K562 (cell line): Measurements from ENCODE around the gene RIN3. TPM values are rescaled to one million over a fixed set of nuclear protein-coding genes. Genes with fewer than 3 reads are reported as not detected.

Source experiments
- ATAC-seq: fragments of 200-7000 bp; cut with Tn5 transposase; 3 replicates; pipeline ENCODE4 v1.9.1; 2020; ENCODE audit warnings: moderate library complexity
- BruUV-seq: library from RNA; stranded (reverse); fragments of 400-500 nt; replicated peaks from 2 replicates; lab custom pipeline; 2021; lab: Mats Ljungman, UMichigan
- CTCF ChIA-PET: fragments of 300-600 bp; formaldehyde crosslinking; extraction: SDS; loops from one replicate; lab custom pipeline; 2021; ENCODE audit warnings: low intra/inter-chr PET ratio; lab: Yijun Ruan, JAX
- POLR2A ChIA-PET: fragments of 300-600, 350-650 bp; sonication (Branson Sonifier 250); formaldehyde crosslinking; extraction: SDS; loops from one replicate; lab custom pipeline; 2021; ENCODE audit warnings: antibody characterized with exemption, inconsistent platforms; lab: Yijun Ruan, JAX
- DNase-seq, 4 experiments: peaks; one replicate each; pipeline versions ENCODE4 v3.0.0 to v3.0.0-alpha.2; 2011 to 2018; ENCODE audit warnings: low spot score in 3 of 4, mixed read lengths in 3 of 4; ENCODE audit errors: extremely low read depth in 1 of 4
- FAIRE-seq: peaks from 2 replicates; lab custom pipeline; 2011; peaks lifted over from hg19 to GRCh38; lab: Jason Lieb, UNC
- H2AFZ ChIP-seq: 2 replicates; pipeline ENCODE4 v1.6.0; 2011; ENCODE audit warnings: low read depth, low read length, control low read depth, inconsistent platforms
- H3K27ac ChIP-seq: fragments of 200-600 bp; 3 replicates; pipeline ENCODE4 v1.8.0; 2011; ENCODE audit warnings: low read depth, mild to moderate bottlenecking, control low read depth, inconsistent platforms, low read length, moderate library complexity, mixed read lengths; ENCODE audit errors: extremely low read depth
- H3K27me3 ChIP-seq, 2 experiments: fragments of 300-600 bp in 1 of 2; 2 replicates in 1 of 2; 3 replicates in 1 of 2; pipeline versions ENCODE4 v1.6.0 to v1.8.0; 2011; ENCODE audit warnings: inconsistent platforms in 2 of 2, low read length in 2 of 2, mild to moderate bottlenecking in 1 of 2, mixed read lengths in 1 of 2, moderate library complexity in 1 of 2; ENCODE audit not compliant: control insufficient read depth in 2 of 2, insufficient read depth in 2 of 2
- H3K36me3 ChIP-seq: fragments of 300-600 bp; 3 replicates; pipeline ENCODE4 v1.8.0; 2011; ENCODE audit warnings: mild to moderate bottlenecking, low read length, inconsistent platforms; ENCODE audit not compliant: control insufficient read depth, insufficient read depth
- H3K4me1 ChIP-seq, 2 experiments: fragments of 200-600 bp in 1 of 2; replicated peaks in 1 of 2; 2 replicates in 1 of 2; 3 replicates in 1 of 2; pipeline versions ENCODE4 v1.5.1 to v1.8.0; 2011; ENCODE audit warnings: inconsistent platforms in 2 of 2, low read length in 2 of 2, mild to moderate bottlenecking in 1 of 2, mixed read lengths in 1 of 2, moderate library complexity in 1 of 2; ENCODE audit not compliant: control insufficient read depth in 2 of 2, insufficient read depth in 2 of 2
- H3K4me2 ChIP-seq: 2 replicates; pipeline ENCODE4 v1.6.1; 2011; ENCODE audit warnings: low read length, control low read depth, inconsistent platforms, mixed read lengths; ENCODE audit not compliant: insufficient read depth
- H3K4me3 ChIP-seq: fragments of 200-600 bp; sonication (generic), shearing (Covaris generic); 2 replicates; pipeline ENCODE4 v1.5.1; 2016; ENCODE audit warnings: control low read depth, inconsistent platforms
- H3K79me2 ChIP-seq: fragments of 200-600 bp; 3 replicates; pipeline ENCODE4 v1.8.0; 2011; ENCODE audit warnings: low read length, inconsistent platforms; ENCODE audit not compliant: control insufficient read depth, insufficient read depth
- H3K9ac ChIP-seq, 2 experiments: 2 replicates each; pipeline versions ENCODE4 v1.6.0 to v1.6.1; 2011; ENCODE audit warnings: low read depth in 2 of 2, low read length in 2 of 2, control low read depth in 1 of 2, inconsistent platforms in 1 of 2, mild to moderate bottlenecking in 1 of 2, mixed read lengths in 1 of 2; ENCODE audit not compliant: insufficient read depth in 1 of 2
- H3K9me1 ChIP-seq: one replicate; pipeline ENCODE4 v1.6.0; 2011; ENCODE audit warnings: inconsistent platforms, mild to moderate bottlenecking, low read length, moderate library complexity; ENCODE audit not compliant: control insufficient read depth, insufficient read depth
- H3K9me3 ChIP-seq: replicated peaks from 2 replicates; pipeline ENCODE4 v1.5.1; 2011; ENCODE audit warnings: low read depth, low read length, inconsistent platforms; ENCODE audit not compliant: control insufficient read depth, insufficient read depth
- H4K20me1 ChIP-seq: replicated peaks from 2 replicates; pipeline ENCODE4 v1.6.1; 2011; ENCODE audit warnings: low read length, inconsistent platforms, mixed read lengths; ENCODE audit not compliant: control insufficient read depth, insufficient read depth
- CBX1 ChIP-seq: sonication (generic); IDR thresholded peaks from 2 replicates; pipeline ENCODE4 v1.6.1; 2016; ENCODE audit warnings: antibody characterized with exemption, low read depth, mild to moderate bottlenecking
- ELF4 ChIP-seq: fragments of 450-650 bp; formaldehyde crosslinking; IDR thresholded peaks from 2 replicates; pipeline ENCODE4 v1.4.0; 2022; ENCODE audit warnings: missing genetic modification characterization
- ERF ChIP-seq: fragments of 450-650 bp; formaldehyde crosslinking; IDR thresholded peaks from 2 replicates; pipeline ENCODE4 v1.4.0; 2020; ENCODE audit warnings: mild to moderate bottlenecking, mixed read lengths
- KLF10 ChIP-seq: fragments of 250-450 bp; sonication (Bioruptor Pico); IDR thresholded peaks from 2 replicates; pipeline ENCODE4 v1.6.1; 2021; ENCODE audit warnings: matching md5 sums
- MBD1 ChIP-seq: fragments of 250-450 bp; sonication (Bioruptor Pico); IDR thresholded peaks from 2 replicates; pipeline ENCODE4 v1.8.0; 2022; ENCODE audit warnings: inconsistent platforms
- MEIS2 ChIP-seq: fragments of 450-650 bp; IDR thresholded peaks from 2 replicates; pipeline ENCODE4 v1.6.1; 2014; ENCODE audit warnings: mild to moderate bottlenecking; ENCODE audit not compliant: partially characterized antibody
- MYNN ChIP-seq, 2 experiments: sonication (generic); formaldehyde crosslinking in 1 of 2; IDR thresholded peaks; 2 replicates each; pipeline versions ENCODE4 v1.5.0 to v1.6.1; 2016 to 2020; ENCODE audit warnings: antibody characterized with exemption in 1 of 2, missing genetic modification reagents in 1 of 2
- NELFE ChIP-seq: IDR thresholded peaks from 2 replicates; pipeline ENCODE4 v1.6.1; 2011; ENCODE audit warnings: mild to moderate bottlenecking; ENCODE audit not compliant: insufficient read depth, insufficient read length
- PHB2 ChIP-seq: fragments of 450-650 bp; IDR thresholded peaks from 2 replicates; pipeline ENCODE4 v1.6.1; 2017; ENCODE audit warnings: low read depth
- RREB1 ChIP-seq: fragments of 250-450 bp; sonication (Bioruptor Pico); IDR thresholded peaks from 2 replicates; pipeline ENCODE4 v1.4.0; 2020
- SREBF2 ChIP-seq: sonication (generic); formaldehyde crosslinking; IDR thresholded peaks from 2 replicates; pipeline ENCODE4 v1.4.0; 2020; ENCODE audit warnings: mild to moderate bottlenecking, missing genetic modification reagents
- ZBTB43 ChIP-seq: sonication (generic); formaldehyde crosslinking; IDR thresholded peaks from 2 replicates; pipeline ENCODE4 v1.8.0; 2023; ENCODE audit warnings: mild to moderate bottlenecking, missing genetic modification reagents
- ZKSCAN3 ChIP-seq: fragments of 250-450 bp; sonication (Bioruptor Pico); IDR thresholded peaks from 2 replicates; pipeline ENCODE4 v1.4.0; 2020
- ZNF24 ChIP-seq: fragments of 450-650 bp; IDR thresholded peaks from 2 replicates; pipeline ENCODE4 v1.6.1; 2016
- ZNF507 ChIP-seq: conservative IDR thresholded peaks from 2 replicates; pipeline ENCODE4 v1.6.1; 2017; ENCODE audit warnings: missing genetic modification characterization, missing compliant biosample characterization
- WGBS: fragments of 100-300 bp; shearing (Covaris generic); methylation state at CpG from one replicate; pipeline ENCODE4 v1.1.6; 2016; ENCODE audit warnings: low coverage, mixed read lengths; ENCODE audit not compliant: insufficient coverage; ENCODE audit errors: missing lambda C conversion rate; 5-methylcytosine and 5-hydroxymethylcytosine counted together
- in situ Hi-C: fragments of 300-500 bp; cut with MboI; formaldehyde crosslinking; loops from 4 replicates; pipeline ENCODE4 v1.15.0; 2018; ENCODE audit warnings: inconsistent platforms, mixed read lengths
- intact Hi-C: fragments of 100-400 bp; cut with micrococcal nuclease; formaldehyde crosslinking; loops from 2 replicates; pipeline ENCODE4 v1.14.2; 2022
- polyA plus RNA-seq, 8 experiments: library from polyadenylated mRNA; depleted of rRNA in 4 of 8; stranded (reverse) in 5 of 8; unstranded in 3 of 8; fragments of >200 nt; fragmentation: Nextera tagmentation in 2 of 8; fragmentation: Illumina TruSeq in 1 of 8; extraction: Ambion mirVana in 2 of 8; extraction: Trizol in 1 of 8; gene quantifications; 2 replicates each; pipeline versions ENCODE4 v1.2.1 to v1.2.3, GENCODE V29; 2011 to 2014; ENCODE audit warnings: inconsistent platforms in 1 of 8, missing spikeins in 1 of 8
- total RNA-seq, 7 experiments: library from RNA; depleted of rRNA in 6 of 7; stranded (reverse); fragments of >200 nt in 6 of 7; fragmentation: Illumina TruSeq in 2 of 7; extraction: Trizol in 2 of 7; gene quantifications; 2 replicates each; pipeline versions ENCODE4 v1.2.1 to v1.2.3, GENCODE V29; 2011 to 2021; ENCODE audit warnings: low replicate concordance in 1 of 7

The RIN3 gene
- total and polyA plus RNA-seq, 9 of the 15 experiments (the other 6 are each of a cell fraction or from before 2014, with no cell fraction given) = 0.01 to 0.49 (median 0.08) TPM; not detected in 5

GRCh38 chr14:92581966-92582566, 68.5 kb downstream of the RIN3 start:
- H3K4me1 ChIP-seq = no peaks in the 10 kb centered on the region; a peak in 1 of 5 replicates
- no peaks in the 10 kb centered on the region for H4K20me1 ChIP-seq
- peaks cover 0 to 12% of the 10 kb centered on the region in 2 experiments; a peak in 2 of 5 replicates for H3K27me3 ChIP-seq
- 5% methylated on average over 8 of the region's 11 CpGs for WGBS
- no peaks in the 10 kb centered on the region for H3K9me1 ChIP-seq
- H3K9me3 ChIP-seq = no peaks in the 10 kb centered on the region
- ATAC-seq (no peak), DNase-seq (no peak)
- H3K4me2 ChIP-seq = no peak overlapping the region
- CTCF ChIA-PET = no interaction called here
- POLR2A ChIA-PET = no interaction called here
- H3K36me3 ChIP-seq = no peaks in the 10 kb centered on the region
- H3K9ac ChIP-seq = no peak overlapping the region
- no peak overlapping the region for H3K4me3 ChIP-seq
- no peak overlapping the region for H2AFZ ChIP-seq
- in situ Hi-C loops = no loop called here
- TF ChIP-seq PHB2 (no peak), ZNF24 (no peak), ELF4 (CRISPR knock-in tag) (no peak), RREB1 (CRISPR knock-in tag) (no peak), CBX1 (no peak), ZBTB43 (CRISPR knock-in tag) (no peak), MYNN (IDR thresholded peaks at IDR 0.05) (no peak), MYNN (CRISPR knock-in tag; IDR thresholded peaks at IDR 0.05) (no peak), MEIS2 (no peak), ZKSCAN3 (no peak), MBD1 (CRISPR knock-in tag) (no peak), SREBF2 (CRISPR knock-in tag) (no peak), NELFE (no peak), ZNF507 (no peak), KLF10 (CRISPR knock-in tag) (no peak), ERF (no peak)
- TF ChIP-seq, all 486 proteins: peak for 0
- H3K79me2 ChIP-seq = no peaks in the 10 kb centered on the region
- intact Hi-C loops = no loop called here
- FAIRE-seq = no peak
- H3K27ac ChIP-seq = no peak overlapping the region
- no TSS peak for BruUV-seq
